GM19238 (cell line): Measurements from ENCODE around the gene DMD.
"Not testable (repeated sequence)": the region's sequence is repeated elsewhere in the genome, so short reads cannot be mapped to it uniquely, and the experiment has no call there.

Experiments
- DNase-seq: peaks from one replicate; pipeline ENCODE4 v3.0.0; 2011; ENCODE audit warnings: low spot score; ENCODE audit not compliant: insufficient read length

DMD gene

DNA sequence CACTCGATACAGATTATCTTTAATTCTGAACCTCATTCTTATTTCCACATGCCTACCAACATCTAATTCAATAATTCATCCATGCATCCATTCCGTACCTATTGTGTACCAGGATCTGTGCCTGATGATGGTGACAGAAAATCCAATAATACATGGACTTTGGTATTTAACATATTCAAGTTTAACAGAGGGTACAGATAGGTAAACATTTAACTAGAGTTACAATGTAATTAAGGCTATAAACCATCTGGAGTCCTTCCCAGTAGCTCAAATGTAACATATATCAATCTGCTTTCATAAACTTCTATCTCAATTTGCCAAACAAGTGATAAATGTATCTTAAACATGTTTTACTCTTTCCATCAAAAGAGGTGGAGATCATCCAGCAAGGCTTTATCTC, 1578.0 kb downstream of the DMD start:
- DNase-seq, result no peak

DNA sequence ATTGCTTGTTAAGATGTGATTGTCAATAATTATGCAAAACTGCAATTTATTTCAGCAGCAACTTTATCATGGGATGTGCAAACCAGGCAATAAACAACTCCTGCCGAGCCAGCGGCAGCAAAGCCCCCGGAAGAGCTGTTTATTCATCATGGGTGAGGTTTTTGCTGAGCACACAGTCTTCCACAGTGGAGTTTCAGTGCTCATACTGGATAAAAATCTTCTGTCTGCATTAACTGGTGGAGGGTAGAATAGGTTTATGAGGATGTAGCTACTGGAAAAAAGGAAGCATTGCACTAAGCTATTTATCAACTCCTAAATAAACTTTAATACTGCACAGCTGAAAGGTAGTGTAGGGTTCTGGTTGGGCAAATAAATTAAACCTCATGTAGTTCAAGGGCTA, 1582.2 kb downstream of the DMD start:
- no peak for DNase-seq

DNA sequence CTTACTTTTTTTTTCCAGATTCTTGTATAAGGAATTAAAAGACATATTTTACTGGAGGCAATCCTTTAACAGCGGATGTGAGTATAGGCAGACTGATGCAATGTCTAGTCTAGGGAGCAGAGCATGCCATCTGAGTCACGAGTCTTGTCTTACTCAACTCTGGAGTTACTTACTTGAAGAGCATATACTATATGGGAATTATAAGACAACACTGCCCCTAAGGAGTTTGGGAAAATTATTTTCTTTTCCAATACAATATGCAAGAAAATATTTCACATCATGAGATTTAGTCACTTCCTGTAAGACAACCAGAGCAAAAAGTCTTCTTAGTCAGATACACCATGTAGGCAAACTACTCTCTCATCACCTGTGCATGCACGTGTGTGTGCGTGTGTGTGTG, 1602.2 kb downstream of the DMD start:
- DNase-seq, result no peak

DNA sequence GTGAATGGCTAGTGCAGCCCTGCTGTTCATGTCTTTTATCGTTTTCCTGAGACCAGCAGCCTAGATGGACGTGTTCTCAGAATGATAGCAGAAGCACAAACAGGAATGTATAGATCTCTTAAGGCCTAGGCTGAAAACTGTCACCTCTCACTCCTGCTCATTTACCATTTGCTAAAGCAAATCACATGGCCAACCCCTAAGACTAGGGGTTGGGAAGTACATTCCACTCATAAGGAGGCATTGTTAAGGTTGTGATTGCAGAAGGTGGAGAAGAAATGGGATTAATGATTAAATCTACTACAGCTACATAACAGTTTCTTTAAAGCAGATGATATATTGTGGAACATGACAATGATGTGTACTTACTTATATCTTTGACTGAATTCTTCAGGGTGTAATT, 1602.7 kb downstream of the DMD start:
- DNase-seq, result no peak

DNA sequence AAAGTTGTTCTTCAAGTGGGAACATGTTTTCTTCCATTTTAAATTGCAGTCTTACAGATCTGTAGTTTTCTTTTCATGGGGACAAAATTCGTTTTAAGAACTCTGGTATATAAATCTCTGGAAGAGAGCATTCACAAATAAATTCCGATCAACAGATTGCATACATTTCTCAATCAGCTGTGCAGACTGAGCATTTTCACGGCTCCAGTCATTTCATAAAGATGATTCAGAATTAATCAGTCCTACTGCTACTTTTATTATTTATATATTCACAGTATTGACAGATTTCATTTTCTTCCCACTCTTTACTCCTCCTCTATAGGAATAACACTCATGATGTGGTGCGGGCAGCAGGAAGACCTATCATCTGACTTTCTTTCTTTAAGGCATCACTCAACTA, 1604.6 kb downstream of the DMD start:
- DNase-seq, result no peak

DNA sequence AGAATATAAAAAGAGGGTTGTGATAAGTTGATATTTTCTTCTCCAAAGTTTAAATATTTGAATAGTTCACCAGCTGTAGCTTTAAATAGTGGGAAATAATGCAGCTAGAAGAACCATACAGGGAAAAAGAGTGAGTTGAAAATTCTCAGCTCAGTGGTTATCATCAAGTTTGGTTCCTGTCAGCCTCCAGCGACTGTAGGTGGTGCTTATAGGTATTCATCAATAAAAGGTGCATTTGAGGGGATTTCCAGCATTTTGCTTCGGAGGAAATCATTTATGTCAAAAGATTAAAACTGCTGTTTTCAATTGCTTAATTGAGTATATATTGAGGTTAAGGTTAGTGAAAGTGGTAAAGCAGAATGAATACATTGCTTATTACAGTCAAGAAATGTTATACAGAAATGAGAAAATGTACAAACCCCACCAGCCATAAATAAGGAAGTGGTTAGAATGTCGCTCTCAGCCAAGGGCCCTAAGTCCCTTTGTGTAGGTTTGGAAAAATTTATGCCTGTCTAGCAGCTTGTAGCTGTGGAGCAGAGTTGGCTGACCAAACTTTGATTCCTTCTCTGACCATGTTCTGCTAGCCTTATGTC, 1606.6 kb downstream of the DMD start:
- DNase-seq, result no peak

DNA sequence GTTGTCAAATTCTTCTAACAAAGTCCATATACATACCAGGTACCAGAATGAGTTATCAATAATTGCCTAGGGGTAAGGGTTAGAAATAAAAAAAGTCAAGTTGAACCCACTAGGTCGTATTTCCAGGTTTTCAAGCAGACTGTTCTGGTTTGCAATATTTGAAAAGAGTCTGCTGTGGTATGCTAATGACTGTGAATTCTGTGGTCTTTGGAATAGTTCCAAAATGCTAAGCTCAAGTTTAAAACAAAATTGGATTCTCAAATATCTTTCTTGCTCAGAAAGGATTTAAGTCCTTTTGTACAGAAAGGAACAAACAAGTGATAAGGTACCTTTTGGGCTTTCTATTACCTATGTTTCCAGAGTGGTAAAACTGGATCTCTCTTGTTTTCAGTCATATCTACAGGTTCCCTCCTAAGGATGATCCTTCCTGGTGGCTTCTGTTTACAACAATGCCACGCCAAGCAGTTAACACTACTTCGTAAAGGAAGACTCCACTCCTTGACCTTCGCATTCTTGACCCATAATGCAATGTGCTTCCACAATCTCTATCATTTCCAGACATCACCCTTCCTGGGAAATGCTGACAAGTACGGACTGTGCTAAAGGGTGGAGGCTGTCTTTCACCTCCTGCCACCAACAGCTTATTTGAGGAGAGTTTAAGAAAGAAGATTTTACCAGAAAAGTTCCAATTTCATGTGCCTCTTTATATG, 1607.8 kb downstream of the DMD start:
- DNase-seq, result no peak

DNA sequence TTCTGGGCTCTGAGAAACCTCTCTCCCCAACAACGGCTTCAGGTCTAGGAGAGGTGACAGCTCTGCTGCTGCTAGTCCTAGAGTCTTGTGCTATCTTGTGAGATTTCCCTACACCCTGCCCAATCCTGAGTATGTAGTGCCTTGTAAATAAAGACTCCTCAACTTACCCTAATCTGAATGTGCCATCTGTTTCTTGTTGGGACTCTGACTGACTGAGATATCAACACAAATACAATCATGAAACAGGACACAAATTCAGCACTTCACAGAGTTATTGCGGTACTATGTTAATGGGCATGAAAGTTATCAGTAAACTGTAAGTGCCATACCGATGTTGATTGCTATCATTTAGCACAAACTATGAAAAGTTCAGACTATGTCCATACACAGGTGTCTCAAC, 1610.5 kb downstream of the DMD start:
- DNase-seq, result no peak

DNA sequence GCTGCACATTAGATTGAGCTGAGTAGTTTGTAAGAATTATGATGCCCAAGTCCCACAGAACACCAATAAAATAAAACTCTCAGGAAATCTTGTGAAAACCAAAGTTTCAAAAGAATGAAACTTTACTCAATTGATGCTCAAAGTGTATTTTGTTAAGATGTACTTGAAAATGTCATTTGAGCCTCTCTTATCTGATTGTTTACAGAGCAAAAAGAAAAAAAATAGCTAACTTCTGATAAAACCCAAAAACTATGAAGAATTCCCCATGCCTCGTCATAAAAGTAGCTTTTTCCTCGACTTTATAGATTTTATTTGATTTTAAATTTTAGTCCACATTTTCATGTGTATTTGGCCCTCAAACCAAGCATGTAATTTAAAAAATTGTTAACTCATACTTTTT, 1618.0 kb downstream of the DMD start:
- no peak for DNase-seq

DNA sequence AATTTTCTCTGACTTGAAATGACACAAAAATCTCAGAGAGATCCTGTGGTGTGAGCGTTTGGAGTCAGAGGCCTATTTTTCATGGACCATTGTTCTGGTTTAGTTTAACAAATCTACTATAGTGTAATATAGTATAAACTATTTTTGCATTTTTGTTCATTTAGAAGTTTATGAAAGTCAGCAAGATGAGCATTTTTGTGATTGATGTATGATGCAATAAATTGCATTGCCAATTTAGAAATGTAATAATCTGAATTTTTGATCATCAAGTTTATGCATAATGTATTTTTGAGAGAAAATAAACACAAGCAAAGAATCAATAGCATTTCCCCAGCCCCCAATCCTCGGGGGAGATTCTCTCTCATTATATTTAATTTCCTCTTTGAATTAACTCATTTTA, 1620.0 kb downstream of the DMD start:
- no peak for DNase-seq

DNA sequence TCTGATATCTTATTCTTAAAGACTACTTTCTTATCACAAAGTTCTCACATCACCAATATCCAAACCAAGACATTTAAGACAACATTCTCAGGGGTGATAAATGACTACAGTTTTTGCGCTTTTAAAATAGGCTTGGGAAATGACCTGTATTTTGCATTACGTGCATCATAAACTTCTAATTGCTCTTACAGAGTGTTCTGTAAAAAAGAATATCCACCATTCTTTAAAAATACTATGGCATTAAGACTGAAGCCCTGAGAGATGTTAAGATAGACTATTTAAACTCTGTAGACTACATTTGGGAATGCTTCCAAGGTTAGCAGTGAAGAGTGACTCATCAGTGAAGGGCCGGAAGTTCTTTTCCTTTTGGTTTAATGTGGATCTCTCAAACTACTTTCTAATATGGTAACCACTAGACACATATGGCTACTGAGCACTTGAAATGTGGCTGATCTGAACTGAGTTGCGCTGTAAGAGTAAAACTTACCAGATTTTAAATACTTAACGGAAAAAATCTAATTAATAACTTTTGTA, 1620.7 kb downstream of the DMD start:
- DNase-seq, result no peak

DNA sequence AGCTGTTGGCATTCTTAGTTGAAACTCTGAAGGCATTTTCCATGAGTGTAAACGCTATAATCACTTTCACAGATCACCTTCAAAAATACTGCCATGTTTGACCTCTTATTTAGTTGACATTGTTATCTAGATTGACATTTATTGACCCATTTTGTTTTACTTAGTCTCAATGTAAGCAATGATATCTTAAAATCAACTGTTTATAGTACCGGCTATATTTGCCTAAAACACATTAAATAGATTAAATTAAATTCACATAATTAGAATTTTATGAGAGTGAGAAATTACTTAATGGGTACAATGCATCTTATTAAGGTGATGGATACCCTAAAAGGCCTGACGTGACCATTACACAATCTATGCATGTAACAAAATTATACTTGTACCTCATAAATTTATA, 1621.8 kb downstream of the DMD start:
- no peak for DNase-seq

DNA sequence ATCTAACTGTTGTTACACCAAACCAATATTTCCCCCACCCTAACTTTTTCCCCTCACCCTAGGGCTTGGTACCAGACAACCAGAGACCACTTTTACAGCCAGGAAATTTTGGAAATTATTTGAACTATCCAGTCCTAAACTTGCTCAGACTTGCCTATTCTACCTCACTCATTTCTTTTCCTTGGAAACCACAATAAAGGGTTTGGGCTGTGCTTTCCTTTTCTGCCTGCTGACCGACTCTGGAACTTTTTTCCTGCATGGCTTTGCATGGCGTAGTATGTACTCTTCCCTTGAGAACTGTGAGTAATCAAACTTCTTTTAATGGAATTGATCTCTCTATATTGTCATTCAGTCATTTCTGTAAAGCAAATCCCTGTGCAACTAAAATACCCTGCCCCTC, 1623.0 kb downstream of the DMD start:
- DNase-seq, result no peak

DNA sequence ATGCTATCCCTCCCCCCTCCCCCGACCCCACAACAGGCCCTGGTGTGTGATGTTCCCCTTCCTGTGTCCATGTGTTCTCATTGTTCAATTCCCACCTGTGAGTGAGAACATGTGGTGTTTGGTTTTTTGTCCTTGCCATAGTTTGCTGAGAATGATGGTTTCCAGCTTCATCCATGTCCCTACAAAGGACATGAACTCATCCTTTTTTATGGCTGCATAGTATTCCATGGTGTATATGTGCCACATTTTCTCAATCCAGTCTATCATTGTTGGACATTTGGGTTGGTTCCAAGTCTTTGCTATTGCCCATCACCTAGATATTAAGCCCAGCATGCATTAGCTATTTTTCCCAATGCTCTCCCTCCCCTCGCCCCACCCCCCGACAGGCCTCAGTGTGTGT, 1627.5 kb downstream of the DMD start:
- not testable (repeated sequence) for DNase-seq

DNA sequence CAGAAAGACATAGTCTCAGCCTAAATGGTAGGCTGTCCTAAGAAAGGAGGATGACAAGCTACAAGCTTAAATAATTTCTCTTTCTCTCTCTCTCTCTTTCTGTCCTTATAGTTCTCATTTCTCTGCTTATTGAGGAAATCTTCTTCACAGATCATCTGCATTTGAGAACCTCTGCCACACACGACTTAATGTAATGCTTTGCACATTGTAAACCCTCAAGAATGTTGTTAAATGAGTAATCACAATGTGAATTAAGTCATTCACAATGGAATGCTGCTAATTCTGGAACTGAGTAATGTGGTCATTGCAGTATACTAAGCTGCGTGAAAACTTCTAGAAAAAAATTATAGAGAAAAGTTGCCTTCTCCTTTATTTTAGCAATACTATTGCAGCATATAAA, 1630.6 kb downstream of the DMD start:
- DNase-seq, result no peak

DNA sequence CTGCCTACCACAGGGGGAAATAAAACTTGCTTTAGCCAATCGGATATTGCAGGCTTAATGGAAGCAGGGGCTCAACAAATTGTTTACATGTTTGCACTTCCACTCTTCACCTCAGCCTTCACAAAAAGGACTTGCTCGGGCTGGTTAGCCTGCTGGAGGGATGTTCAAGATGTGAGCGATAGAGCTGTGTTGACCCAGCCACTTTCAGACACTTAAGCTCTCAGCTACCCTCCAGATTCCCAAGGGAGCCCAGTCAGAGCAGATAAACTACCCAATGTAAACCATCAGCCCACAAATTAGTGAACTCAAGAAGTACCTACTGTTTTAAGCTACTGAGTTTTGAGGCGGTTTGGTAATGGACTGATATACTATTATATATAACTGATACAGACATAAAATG, 1631.1 kb downstream of the DMD start:
- no peak for DNase-seq

DNA sequence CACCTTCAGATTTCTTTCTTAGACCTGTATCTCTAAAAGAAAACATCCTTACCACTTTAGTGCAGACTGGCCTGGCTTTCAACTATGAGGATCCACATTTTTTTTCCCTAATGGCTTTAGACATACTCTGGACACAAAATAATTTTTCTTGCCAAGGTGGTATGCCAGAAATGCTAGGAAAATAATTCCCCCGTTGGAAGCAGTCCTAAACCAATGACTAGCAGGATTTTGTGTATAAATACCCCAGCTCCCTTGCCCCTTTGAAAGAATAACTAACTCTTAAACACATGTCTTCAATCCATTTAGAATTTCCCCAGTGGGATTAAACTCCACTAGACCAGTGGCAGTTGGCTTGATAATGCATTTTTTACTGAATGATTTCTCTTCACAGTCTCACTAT, 1639.0 kb downstream of the DMD start:
- no peak for DNase-seq

DNA sequence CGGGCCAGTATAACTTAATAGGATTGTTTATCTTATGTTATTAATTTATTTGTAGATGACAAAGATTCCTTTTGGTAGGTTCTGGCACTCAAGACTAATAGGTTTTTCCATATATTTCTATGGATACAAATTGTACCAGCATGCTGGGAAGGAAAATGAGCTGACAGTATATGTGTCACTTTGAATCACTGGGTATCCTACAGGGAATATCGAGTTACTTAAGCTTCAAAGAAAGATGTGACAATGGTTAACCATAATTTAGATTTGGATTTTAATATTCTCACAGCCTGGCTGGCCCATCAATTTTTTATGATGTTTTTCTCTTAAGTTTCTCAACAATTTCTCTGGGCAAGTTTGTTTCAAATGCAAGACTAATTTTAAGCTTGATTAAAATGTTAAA, 1640.7 kb downstream of the DMD start:
- DNase-seq, result no peak

DNA sequence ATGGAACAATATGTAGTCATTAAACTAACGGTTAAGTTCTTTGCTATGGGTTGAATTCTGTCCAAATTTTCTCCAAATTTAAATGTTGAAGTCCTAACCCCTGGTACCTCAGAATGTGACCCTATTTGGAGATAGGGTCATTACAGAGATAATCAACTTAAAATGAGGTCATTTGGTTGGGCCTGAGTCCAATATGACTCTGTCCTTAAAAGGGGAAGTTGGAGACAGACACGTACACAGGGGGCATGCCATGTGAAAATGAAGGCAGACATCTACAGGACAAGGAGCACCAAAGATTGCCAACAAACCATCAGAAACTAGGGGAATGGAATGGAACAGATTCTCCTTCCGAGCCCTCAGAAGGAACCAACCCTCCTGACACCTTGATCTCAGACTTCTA, 1647.6 kb downstream of the DMD start:
- DNase-seq, result no peak

DNA sequence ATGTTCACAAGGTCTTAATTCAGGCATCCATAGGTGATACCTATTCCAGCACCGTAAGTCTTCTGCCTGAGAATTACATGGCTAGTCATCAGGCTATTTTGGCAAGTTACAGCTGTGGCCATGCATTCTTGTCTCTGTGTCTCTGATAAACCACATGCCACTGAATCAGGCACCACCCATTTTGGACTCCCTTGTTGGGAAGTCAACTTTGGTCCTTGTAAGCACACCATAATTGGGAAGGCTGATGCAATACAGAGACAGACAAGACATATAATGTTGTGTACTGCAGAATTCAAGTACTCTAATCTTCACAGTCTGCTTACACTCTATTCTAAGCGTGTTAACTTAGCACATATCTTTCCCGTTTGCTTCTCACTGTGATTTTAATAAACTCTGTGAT, 1655.8 kb downstream of the DMD start:
- DNase-seq, result no peak

DNA sequence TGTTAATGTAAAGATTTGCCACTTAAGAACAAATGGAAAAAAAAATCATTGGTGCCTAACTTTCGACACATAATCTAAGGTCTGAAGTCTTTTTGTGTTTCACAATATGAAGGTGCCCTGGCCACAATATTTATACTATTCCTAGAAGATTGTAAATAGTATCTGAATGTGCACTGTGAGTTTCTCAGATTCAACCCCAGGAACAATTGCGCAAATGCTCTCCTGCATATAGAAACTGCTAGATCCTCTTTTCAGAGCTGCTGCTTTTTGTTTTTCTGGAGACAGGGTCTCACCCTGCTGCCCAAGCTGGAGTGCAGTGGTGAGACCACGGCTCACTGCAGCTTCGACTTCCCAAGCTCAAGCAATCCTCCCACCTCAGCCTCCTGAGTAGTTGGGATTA, 1659.4 kb downstream of the DMD start:
- DNase-seq, result no peak

DNA sequence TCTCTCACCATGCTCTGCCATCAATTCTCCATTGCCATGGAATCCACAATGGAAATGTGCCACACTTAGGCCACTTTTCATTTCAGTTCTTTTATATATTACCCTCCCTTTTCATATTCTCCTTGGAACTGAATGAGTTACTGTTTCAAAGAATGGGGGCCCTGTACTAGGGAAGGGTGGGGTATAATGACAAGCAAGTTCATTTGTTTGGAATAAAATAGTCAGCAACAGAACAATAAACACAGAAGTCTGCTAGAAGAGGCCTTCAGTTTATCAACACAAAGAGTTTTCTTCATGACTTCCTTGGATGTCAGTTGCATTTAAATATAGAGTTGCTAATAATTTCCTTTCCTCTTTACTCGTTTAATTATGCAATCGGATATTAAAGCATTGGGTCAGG, 1661.2 kb downstream of the DMD start:
- DNase-seq, result no peak

DNA sequence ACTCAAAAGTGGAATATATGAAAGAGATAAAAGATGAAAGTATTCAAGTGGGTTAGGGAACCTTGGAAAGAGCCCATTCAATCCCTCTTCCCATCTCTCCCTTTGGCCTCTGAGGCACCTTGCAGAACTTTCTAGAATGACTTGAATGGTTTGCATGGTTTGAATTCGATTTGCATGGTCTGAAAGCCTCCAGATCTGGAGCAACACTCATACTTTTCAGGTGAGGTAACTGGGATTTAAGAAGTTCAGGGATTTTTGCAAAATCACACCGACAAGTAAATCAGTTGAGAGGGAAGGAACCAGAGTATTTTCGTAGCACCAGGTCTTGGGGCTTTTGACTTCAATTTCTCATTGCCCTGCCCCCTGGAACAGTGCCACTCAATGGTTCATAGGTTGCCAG, 1663.5 kb downstream of the DMD start:
- no peak for DNase-seq
